Suprapubic skin (tissue), 4 donors: Measurements from ENCODE around the gene CEP63.

Source experiments
- CTCF ChIP-seq, 2 donors: fragments of 200-600 bp in 1 of 2; fragments of 450-650 bp in 1 of 2; sonication (generic) in 1 of 2; IDR thresholded peaks; one replicate each; pipeline ENCODE4 v1.5.1; 2016 to 2019; ENCODE audit warnings: antibody characterized with exemption in 2 of 2, mild to moderate bottlenecking in 1 of 2, moderate library complexity in 1 of 2
- EP300 ChIP-seq: sonication (generic); formaldehyde crosslinking; IDR thresholded peaks from one replicate; pipeline ENCODE4 v1.6.1; 2017; ENCODE audit warnings: antibody characterized with exemption
- POLR2A ChIP-seq, 2 donors: fragments of 450-650 bp; IDR thresholded peaks; one replicate each; pipeline ENCODE4 v1.6.1; 2017; ENCODE audit warnings: antibody characterized with exemption in 2 of 2, mild to moderate bottlenecking in 2 of 2, moderate library complexity in 2 of 2
- POLR2AphosphoS5 ChIP-seq, 3 donors: sonication (generic); formaldehyde crosslinking; IDR thresholded peaks; one replicate each; pipeline ENCODE4 v1.6.1; 2017; ENCODE audit warnings: antibody characterized with exemption in 3 of 3

- TF ChIP-seq POLR2AphosphoS5 (IDR thresholded peaks at IDR 0.05) (no peak), CTCF (IDR thresholded peaks at IDR 0.05) (no peak), EP300 (no peak), POLR2A (IDR thresholded peaks at IDR 0.05) (no peak)
Observed at GRCh38 chr3:134496471-134497071, 10.7 kb downstream of the CEP63 start.
